ENCODE results near the gene LYRM7.

Gene LYRM7

DNA sequence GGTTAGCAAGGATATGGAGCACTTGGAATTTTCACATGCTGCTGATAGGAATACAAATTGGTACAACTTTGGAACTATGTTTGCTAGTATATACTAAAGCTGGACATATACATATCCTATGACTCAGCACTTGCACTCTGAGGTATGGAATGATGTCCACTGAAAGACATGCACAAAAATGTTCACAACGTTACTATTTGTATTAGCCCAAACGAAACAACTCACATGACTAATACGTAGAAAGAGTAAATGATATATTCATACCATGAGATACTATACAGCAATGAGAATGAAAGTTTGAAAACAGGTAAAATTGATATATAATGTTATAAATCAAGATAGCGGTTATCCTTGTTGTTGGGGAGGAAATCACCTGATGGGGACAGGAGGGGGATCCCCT lies 47.6 kb downstream of the LYRM7 start:
- Mint-ChIP-seq H3K36me3 (peaks cover 17% of the 10 kb centered on the region), H3K9me3 (no peaks in the 10 kb centered on the region), H3K27ac (peak overlapping the region; percentile 85), H3K4me3 (no peak overlapping the region), H3K27me3 (no peaks in the 10 kb centered on the region), H3K4me1 (peaks cover 41% of the 10 kb centered on the region)
- ATAC-seq (ENCODE audit: low read depth) (no peak), DNase-seq (ENCODE audit: low spot score in 2 of 2) (no peak)

DNA sequence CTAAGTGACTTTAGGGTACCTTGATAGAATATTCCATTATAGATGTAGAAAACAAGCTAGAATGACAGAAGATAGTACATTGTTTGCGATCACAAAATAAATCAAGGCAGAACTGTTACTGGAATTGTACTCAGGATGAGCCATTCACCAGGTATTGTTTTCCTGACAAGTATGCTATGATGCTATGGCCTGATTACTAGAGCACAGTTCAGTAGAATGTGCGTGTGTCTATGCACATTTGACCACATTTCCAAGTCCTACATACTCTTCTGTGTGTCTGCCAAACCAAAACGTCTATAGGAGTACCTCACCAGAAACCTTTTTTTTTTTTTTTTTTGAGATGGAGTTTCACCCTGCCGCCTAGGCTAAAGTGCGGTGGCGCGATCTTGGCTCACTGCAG lies 49.8 kb downstream of the LYRM7 start:
- H3K9me3 Mint-ChIP-seq, result no peaks in the 10 kb centered on the region
- H3K4me3 Mint-ChIP-seq, result no peak overlapping the region
- H3K27me3 Mint-ChIP-seq, result no peaks in the 10 kb centered on the region
- H3K36me3 Mint-ChIP-seq, result peaks cover 16% of the 10 kb centered on the region
- no peak overlapping the region for H3K27ac Mint-ChIP-seq
- DNase-seq (ENCODE audit: low spot score in 2 of 2) (no peak), ATAC-seq (ENCODE audit: low read depth) (no peak)
- peaks cover 29% of the 10 kb centered on the region for H3K4me1 Mint-ChIP-seq

DNA sequence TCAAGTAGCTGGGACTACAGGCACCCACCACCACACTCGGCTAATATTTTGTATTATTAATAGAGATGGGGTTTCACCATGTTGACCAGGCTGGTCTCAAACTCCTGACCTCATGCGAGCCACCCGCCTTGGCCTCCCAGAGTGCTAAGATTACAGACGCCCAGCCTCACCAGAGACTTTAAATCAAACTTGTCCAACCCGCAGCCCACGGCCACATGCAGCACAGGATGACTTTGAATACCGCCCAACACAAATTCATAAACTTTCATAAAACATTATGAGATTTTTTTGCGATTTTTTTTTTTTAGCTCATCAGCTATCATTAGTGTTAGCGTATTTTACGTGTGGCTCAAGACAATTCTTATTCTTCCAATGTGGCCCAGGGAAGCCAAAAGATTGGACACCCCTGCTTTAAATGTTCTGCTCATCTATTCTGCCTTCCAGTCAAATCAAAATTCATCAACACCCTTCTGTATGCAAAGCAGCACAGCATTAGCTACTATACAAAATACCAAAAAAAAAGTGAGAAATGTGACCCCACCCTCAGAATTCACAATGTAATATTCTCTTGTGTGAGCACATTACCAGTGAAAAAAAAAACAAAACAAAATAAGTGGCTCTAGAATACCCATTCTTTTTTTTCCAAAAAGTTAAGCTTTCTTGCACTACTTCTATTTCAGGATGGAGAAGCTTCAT lies 50.4 kb downstream of the LYRM7 start:
- H3K4me3 Mint-ChIP-seq, result no peak overlapping the region
- H3K9me3 Mint-ChIP-seq, result no peaks in the 10 kb centered on the region
- DNase-seq (ENCODE audit: low spot score in 2 of 2), result no peak
- H3K27me3 Mint-ChIP-seq, result no peaks in the 10 kb centered on the region
- H3K36me3 Mint-ChIP-seq, result peaks cover 16% of the 10 kb centered on the region
- H3K27ac Mint-ChIP-seq, result peak overlapping the region; percentile 28
- ATAC-seq (ENCODE audit: low read depth), result no peak
- peaks cover 29% of the 10 kb centered on the region for H3K4me1 Mint-ChIP-seq

DNA sequence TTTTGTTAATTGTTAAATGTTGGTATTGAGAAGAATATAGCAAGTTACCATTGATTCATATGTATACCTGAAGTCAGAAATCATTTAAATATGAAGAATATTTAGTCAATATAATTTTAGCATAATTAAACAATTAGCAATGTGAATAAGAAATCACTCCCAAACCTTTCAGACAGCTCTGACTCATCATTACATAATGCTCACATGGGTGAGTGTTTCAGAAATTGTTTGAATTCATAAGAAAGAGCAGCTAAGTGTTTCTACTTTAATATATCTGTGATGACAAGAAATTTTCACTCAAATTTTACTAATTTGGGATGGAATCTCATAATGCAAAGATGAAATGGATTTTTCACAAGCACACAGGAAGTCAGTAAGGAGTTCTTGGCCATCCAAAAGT lies 51.1 kb downstream of the LYRM7 start:
- DNase-seq (ENCODE audit: low spot score in 2 of 2) (no peak), ATAC-seq (ENCODE audit: low read depth) (no peak)
- Mint-ChIP-seq H3K27ac (peak overlapping the region; percentile 28), H3K4me3 (no peak overlapping the region), H3K36me3 (peaks cover 12% of the 10 kb centered on the region), H3K9me3 (no peaks in the 10 kb centered on the region), H3K27me3 (no peaks in the 10 kb centered on the region), H3K4me1 (peaks cover 23% of the 10 kb centered on the region)

- Mint-ChIP-seq H3K4me3 (no peak overlapping the region), H3K27ac (no peak overlapping the region)
Observed at GRCh38 chr5:131222731-131223130, 52.0 kb downstream of the LYRM7 start.

DNA sequence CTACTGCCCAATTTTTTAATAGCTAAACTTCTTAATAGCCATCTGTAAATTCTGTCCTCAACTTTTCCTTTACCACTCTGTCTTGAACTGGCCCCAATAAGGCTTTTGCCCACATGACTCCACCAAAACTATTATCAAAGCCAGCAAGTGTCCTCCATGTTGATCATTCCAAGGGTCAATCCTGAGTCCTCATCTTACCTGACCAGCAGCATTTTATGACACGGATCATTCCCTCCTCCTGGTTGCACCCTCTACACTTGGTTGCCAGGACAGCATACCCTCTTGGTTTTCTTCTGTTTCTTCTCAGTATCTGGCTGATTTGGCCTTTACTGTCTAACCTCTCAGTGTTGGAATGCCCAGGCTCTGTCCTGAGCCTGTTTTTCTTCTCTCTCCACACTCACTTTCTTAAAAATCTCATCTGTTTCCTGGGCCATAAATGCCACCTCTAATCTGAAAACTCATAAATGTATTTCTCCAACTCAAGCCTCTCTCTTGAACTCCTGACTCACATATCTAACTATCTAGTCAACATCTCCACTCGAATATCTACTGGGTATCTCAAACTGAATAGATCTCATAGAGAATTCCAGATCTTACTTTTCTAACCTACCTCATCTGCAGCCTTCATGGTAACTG lies 53.1 kb downstream of the LYRM7 start:
- H3K9me3 Mint-ChIP-seq, result no peaks in the 10 kb centered on the region
- ATAC-seq (ENCODE audit: low read depth) (no peak), DNase-seq (ENCODE audit: low spot score in 2 of 2) (no peak)
- peaks cover 7% of the 10 kb centered on the region for H3K36me3 Mint-ChIP-seq
- no peak overlapping the region for H3K4me3 Mint-ChIP-seq
- peaks cover 15% of the 10 kb centered on the region for H3K4me1 Mint-ChIP-seq
- H3K27me3 Mint-ChIP-seq, result no peaks in the 10 kb centered on the region
- H3K27ac Mint-ChIP-seq, result no peak overlapping the region

More at GRCh38 chr5:131222731-131223130, 52.0 kb downstream of the LYRM7 start:
- H3K9me3 Mint-ChIP-seq, result no peaks in the 10 kb centered on the region
- no peak for ATAC-seq (ENCODE audit: low read depth)
- peaks cover 17% of the 10 kb centered on the region for H3K4me1 Mint-ChIP-seq
- no peaks in the 10 kb centered on the region for H3K27me3 Mint-ChIP-seq
- no peak for DNase-seq (ENCODE audit: low spot score in 2 of 2)
- H3K36me3 Mint-ChIP-seq, result peaks cover 7% of the 10 kb centered on the region

- peak; percentile 81 for ATAC-seq (ENCODE audit: low read depth)
Observed at GRCh38 chr5:131224387-131225201, 53.9 kb downstream of the LYRM7 start.

GRCh38 chr5:131225282-131225974 lies 54.7 kb downstream of the LYRM7 start:
- H3K4me3 Mint-ChIP-seq, result no peak overlapping the region
- peaks cover 19% of the 10 kb centered on the region for H3K4me1 Mint-ChIP-seq
- H3K36me3 Mint-ChIP-seq, result peaks cover 7% of the 10 kb centered on the region
- H3K27ac Mint-ChIP-seq, result no peak overlapping the region
- no peaks in the 10 kb centered on the region for H3K9me3 Mint-ChIP-seq
- no peaks in the 10 kb centered on the region for H3K27me3 Mint-ChIP-seq
- DNase-seq (ENCODE audit: low spot score in 2 of 2) (no peak), ATAC-seq (ENCODE audit: low read depth) (no peak)

More at GRCh38 chr5:131224387-131225201, 53.9 kb downstream of the LYRM7 start:
- no peaks in the 10 kb centered on the region for H3K9me3 Mint-ChIP-seq
- no peak overlapping the region for H3K27ac Mint-ChIP-seq
- peaks cover 14% of the 10 kb centered on the region for H3K4me1 Mint-ChIP-seq
- peaks cover 7% of the 10 kb centered on the region for H3K36me3 Mint-ChIP-seq
- DNase-seq (ENCODE audit: low spot score in 2 of 2), result peak; percentile 22 to 41
- no peaks in the 10 kb centered on the region for H3K27me3 Mint-ChIP-seq
- no peak overlapping the region for H3K4me3 Mint-ChIP-seq

DNA sequence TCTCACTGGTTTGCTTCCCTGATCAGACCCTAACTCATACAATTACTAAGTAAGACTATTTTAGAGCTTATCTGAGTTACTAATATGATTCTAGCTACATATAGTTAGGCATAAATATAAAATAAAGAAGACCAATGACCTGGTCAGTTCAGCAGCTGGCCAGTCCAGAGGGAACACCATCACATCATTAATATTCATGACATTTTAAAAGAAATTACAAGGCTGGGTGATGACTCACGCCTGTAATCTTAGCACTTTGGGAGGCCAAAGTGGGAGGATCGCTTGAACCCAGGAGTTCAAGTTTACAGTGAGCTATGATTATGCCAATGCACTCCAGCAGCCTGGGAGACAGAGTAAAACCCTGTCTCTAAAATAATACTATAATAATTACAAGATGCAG lies 56.2 kb downstream of the LYRM7 start:
- peaks cover 3% of the 10 kb centered on the region for H3K36me3 Mint-ChIP-seq
- H3K27me3 Mint-ChIP-seq, result no peaks in the 10 kb centered on the region
- peaks cover 16% of the 10 kb centered on the region for H3K4me1 Mint-ChIP-seq
- H3K9me3 Mint-ChIP-seq, result no peaks in the 10 kb centered on the region
- DNase-seq (ENCODE audit: low spot score in 2 of 2) (no peak), ATAC-seq (ENCODE audit: low read depth) (no peak)
- H3K27ac Mint-ChIP-seq, result no peak overlapping the region
- no peak overlapping the region for H3K4me3 Mint-ChIP-seq

DNA sequence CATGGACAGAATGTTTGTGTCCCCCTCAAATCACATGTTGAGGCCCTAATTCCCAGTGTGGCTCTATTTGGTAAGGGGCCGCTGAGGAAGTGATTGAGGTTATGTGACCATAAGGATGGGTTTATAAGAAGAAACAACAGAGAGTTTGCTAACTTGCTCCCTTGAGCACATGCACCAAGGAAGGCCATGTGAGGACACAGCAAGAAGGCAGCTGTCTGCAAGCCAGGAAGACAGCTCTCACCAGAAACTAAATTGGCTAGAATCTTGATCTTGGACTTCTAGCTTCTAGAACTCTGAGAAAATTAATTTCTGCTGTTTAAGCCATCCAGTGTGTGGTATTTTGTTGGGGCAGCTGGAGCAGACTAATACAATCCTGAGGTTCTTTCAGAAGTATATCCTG lies 57.9 kb downstream of the LYRM7 start:
- H3K27me3 Mint-ChIP-seq, result no peaks in the 10 kb centered on the region
- no peaks in the 10 kb centered on the region for H3K9me3 Mint-ChIP-seq
- no peak for ATAC-seq (ENCODE audit: low read depth)
- peak overlapping the region; percentile 12 for H3K27ac Mint-ChIP-seq
- peaks cover 2% of the 10 kb centered on the region for H3K36me3 Mint-ChIP-seq
- DNase-seq (ENCODE audit: low spot score in 2 of 2), result no peak
- H3K4me3 Mint-ChIP-seq, result no peak overlapping the region
- peaks cover 11% of the 10 kb centered on the region for H3K4me1 Mint-ChIP-seq

- Mint-ChIP-seq H3K36me3 (peaks cover 5% of the 10 kb centered on the region), H3K4me3 (no peak overlapping the region), H3K4me1 (peaks cover 11% of the 10 kb centered on the region), H3K27ac (peak overlapping the region; percentile 60), H3K9me3 (no peaks in the 10 kb centered on the region), H3K27me3 (no peaks in the 10 kb centered on the region)
- no peak for DNase-seq (ENCODE audit: low spot score in 2 of 2)
- no peak for ATAC-seq (ENCODE audit: low read depth)
Observed at GRCh38 chr5:131229623-131230022, 58.9 kb downstream of the LYRM7 start.

DNA sequence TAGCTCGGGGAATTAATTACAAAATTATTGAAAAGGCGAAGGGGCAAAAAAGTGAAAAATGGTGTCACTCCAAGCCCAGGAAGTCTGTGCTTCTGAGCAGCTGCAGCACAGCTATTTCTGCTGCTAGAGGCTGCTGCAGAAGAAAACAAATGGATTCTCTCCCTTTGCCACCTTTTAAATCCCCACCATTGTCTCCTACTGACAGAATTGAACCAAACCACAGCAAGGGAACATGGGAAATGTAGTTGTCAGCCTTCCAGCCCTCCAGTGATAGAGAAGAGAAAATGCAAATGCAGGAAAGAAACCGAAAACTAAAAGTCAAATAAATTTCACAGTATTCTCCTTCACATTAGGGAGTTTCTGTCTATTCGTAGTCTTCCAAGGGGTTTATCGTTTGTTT lies 59.7 kb downstream of the LYRM7 start:
- Mint-ChIP-seq H3K9me3 (no peaks in the 10 kb centered on the region), H3K36me3 (peaks cover 5% of the 10 kb centered on the region), H3K27ac (peak overlapping the region; percentile 60), H3K4me3 (peak overlapping the region; percentile 33), H3K4me1 (peaks cover 11% of the 10 kb centered on the region), H3K27me3 (no peaks in the 10 kb centered on the region)
- DNase-seq (ENCODE audit: low spot score in 2 of 2) (no peak), ATAC-seq (ENCODE audit: low read depth) (peak; percentile 83)

DNA sequence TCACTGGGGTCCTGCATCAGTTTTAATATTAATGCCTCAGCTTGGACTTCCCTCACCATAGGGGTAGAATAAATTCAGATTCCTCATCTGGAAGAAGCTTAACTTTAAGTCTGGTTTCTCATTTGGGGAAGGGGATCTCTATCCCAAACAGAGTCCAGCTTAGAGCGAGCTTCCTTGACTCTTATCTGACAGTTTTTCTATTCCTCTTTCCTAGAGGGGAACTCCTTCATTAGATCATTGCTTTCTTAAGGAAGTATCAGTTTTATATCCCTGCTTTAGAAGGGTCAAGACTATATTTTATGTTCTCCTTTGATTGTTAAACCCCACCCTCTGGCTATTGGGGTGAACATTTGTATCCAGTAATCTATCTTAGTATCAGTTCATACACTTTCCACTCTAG lies 68.9 kb downstream of the LYRM7 start:
- Mint-ChIP-seq H3K27ac (no peak overlapping the region), H3K9me3 (no peaks in the 10 kb centered on the region), H3K36me3 (peaks cover 15% of the 10 kb centered on the region), H3K4me1 (peaks cover 2% of the 10 kb centered on the region), H3K4me3 (no peak overlapping the region), H3K27me3 (no peaks in the 10 kb centered on the region)
- DNase-seq (ENCODE audit: low spot score in 2 of 2) (no peak), ATAC-seq (ENCODE audit: low read depth) (no peak)

All from memory B cell (primary cell).